PFSK-1 (cell line): ENCODE data around the gene FAM151A.

Source experiments
- POLR2AphosphoS5 ChIP-seq: IDR thresholded peaks from 2 replicates; pipeline ENCODE4 v1.6.1; 2012; ENCODE audit warnings: low read depth, mild to moderate bottlenecking, control low read depth, low read length, moderate library complexity
- TAF1 ChIP-seq: IDR thresholded peaks from 2 replicates; pipeline ENCODE4 v1.6.1; 2012; ENCODE audit warnings: low read length, control low read depth, borderline replicate concordance; ENCODE audit not compliant: insufficient read depth

DNA sequence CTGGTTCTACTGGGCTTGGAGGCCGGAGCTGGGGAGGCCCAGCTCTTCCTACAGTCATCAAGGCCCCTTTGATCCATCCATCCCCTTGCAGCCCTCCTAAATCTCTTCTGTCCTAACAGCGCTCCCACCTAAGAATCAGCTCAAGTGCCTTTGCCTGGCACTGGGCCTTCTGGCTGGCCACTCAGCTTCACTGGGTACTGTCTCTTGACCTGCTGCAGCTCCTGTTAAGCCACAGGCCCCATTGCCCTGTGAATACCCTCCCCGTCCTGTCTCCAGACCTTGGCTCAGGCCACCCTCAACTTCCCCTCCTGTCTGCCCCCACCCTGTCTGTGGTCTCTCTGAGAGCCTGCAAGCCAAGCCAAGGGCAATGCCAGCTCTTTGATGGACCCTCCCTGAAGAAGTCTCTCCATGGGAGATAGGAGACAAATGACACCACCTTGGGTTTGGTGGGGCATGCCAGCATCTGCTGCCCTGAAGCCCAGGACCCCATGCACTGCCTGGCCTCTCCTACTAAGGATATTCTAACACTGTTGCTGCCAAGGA lies 27.3 kb downstream of the FAM151A start:
- TF ChIP-seq POLR2AphosphoS5, result no peak
- TF ChIP-seq TAF1, result no peak
